SK-N-SH treated with all-trans-retinoic acid at 6 μM for 48 hours (cell line): ENCODE results near the gene THBS3.
"Not testable (repeated sequence)": the region's sequence is repeated elsewhere in the genome, so short reads cannot be mapped to it uniquely, and the experiment has no call there.

ENCODE experiments used
- ATAC-seq: fragments of 200-7000 bp; cut with Tn5 transposase; 3 replicates; pipeline ENCODE4 v1.9.1; 2020; ENCODE audit warnings: mild to moderate bottlenecking, moderate library complexity
- ARNTL ChIP-seq: fragments of 450-650 bp; formaldehyde crosslinking; IDR thresholded peaks from 2 replicates; pipeline ENCODE4 v1.5.0; 2020; ENCODE audit warnings: low read depth, mild to moderate bottlenecking, moderate library complexity, borderline replicate concordance
- BACH2 ChIP-seq: fragments of 250-450 bp; sonication (Bioruptor Pico); IDR thresholded peaks from 2 replicates; pipeline ENCODE4 v1.9.0; 2021; ENCODE audit warnings: mild to moderate bottlenecking, borderline replicate concordance
- ESRRG ChIP-seq: fragments of 250-450 bp; sonication (Bioruptor Pico); IDR thresholded peaks from 2 replicates; pipeline ENCODE4 v1.6.1; 2021; ENCODE audit warnings: mild to moderate bottlenecking
- GLIS3 ChIP-seq: fragments of 250-450 bp; sonication (Bioruptor Pico); IDR thresholded peaks from 2 replicates; pipeline ENCODE4 v1.5.0; 2020; ENCODE audit warnings: mild to moderate bottlenecking, moderate library complexity
- ISL1 ChIP-seq: fragments of 250-450 bp; sonication (Bioruptor Pico); IDR thresholded peaks from 2 replicates; pipeline ENCODE4 v2.1.2; 2022; ENCODE audit warnings: mild to moderate bottlenecking, moderate library complexity
- PPARA ChIP-seq: fragments of 250-450 bp; sonication (Bioruptor Pico); IDR thresholded peaks from 2 replicates; pipeline ENCODE4 v1.5.0; 2020; ENCODE audit warnings: mild to moderate bottlenecking, borderline replicate concordance
- RARB ChIP-seq: fragments of 250-450 bp; sonication (Bioruptor Pico); IDR thresholded peaks from 2 replicates; pipeline ENCODE4 v1.8.0; 2021; ENCODE audit warnings: mild to moderate bottlenecking, moderate library complexity
- SNAI2 ChIP-seq: fragments of 250-450 bp; sonication (Bioruptor Pico); IDR thresholded peaks from 2 replicates; pipeline ENCODE4 v1.5.0; 2020; ENCODE audit warnings: mild to moderate bottlenecking, moderate library complexity
- TCF4 ChIP-seq: fragments of 250-450 bp; sonication (Bioruptor Pico); IDR thresholded peaks from 2 replicates; pipeline ENCODE4 v1.8.0; 2021; ENCODE audit warnings: mild to moderate bottlenecking, moderate library complexity, borderline replicate concordance
- TOX ChIP-seq: fragments of 250-450 bp; sonication (Bioruptor Pico); IDR thresholded peaks from 2 replicates; pipeline ENCODE4 v1.8.0; 2021; ENCODE audit warnings: mild to moderate bottlenecking, moderate library complexity, borderline replicate concordance
- ZC3H10 ChIP-seq: fragments of 250-450 bp; sonication (Bioruptor Pico); IDR thresholded peaks from 2 replicates; pipeline ENCODE4 v1.5.1; 2021; ENCODE audit warnings: mild to moderate bottlenecking, moderate library complexity
- ZFP3 ChIP-seq: fragments of 250-450 bp; sonication (Bioruptor Pico); IDR thresholded peaks from 2 replicates; pipeline ENCODE4 v1.5.0; 2020; ENCODE audit warnings: mild to moderate bottlenecking, moderate library complexity
- ZFP30 ChIP-seq: fragments of 450-650 bp; formaldehyde crosslinking; IDR thresholded peaks from 2 replicates; pipeline ENCODE4 v1.5.0; 2022; ENCODE audit warnings: mild to moderate bottlenecking, moderate library complexity
- ZNF565 ChIP-seq: fragments of 450-650 bp; formaldehyde crosslinking; conservative IDR thresholded peaks from 2 replicates; pipeline ENCODE4 v1.5.0; 2020; ENCODE audit warnings: low read depth, mild to moderate bottlenecking, moderate library complexity
- TF ChIP-seq, protein P1 (sequence below): fragments of 250-450 bp; sonication (Bioruptor Pico); IDR thresholded peaks from 2 replicates; pipeline ENCODE4 v1.5.1; 2020; ENCODE audit warnings: low read depth, mild to moderate bottlenecking, moderate library complexity
- TF ChIP-seq, protein P2 (sequence below): fragments of 250-450 bp; sonication (Bioruptor Pico); IDR thresholded peaks from 2 replicates; pipeline ENCODE4 v1.8.0; 2020; ENCODE audit warnings: mild to moderate bottlenecking, moderate library complexity, borderline replicate concordance
- TF ChIP-seq, protein P3 (sequence below): fragments of 250-450 bp; sonication (Bioruptor Pico); IDR thresholded peaks from 2 replicates; pipeline ENCODE4 v1.8.0; 2021; ENCODE audit warnings: low read depth, mild to moderate bottlenecking, moderate library complexity, borderline replicate concordance
- TF ChIP-seq, protein P4 (sequence below): fragments of 250-450 bp; sonication (Bioruptor Pico); IDR thresholded peaks from 2 replicates; pipeline ENCODE4 v1.5.0; 2020; ENCODE audit warnings: mild to moderate bottlenecking, moderate library complexity

The THBS3 gene

DNA sequence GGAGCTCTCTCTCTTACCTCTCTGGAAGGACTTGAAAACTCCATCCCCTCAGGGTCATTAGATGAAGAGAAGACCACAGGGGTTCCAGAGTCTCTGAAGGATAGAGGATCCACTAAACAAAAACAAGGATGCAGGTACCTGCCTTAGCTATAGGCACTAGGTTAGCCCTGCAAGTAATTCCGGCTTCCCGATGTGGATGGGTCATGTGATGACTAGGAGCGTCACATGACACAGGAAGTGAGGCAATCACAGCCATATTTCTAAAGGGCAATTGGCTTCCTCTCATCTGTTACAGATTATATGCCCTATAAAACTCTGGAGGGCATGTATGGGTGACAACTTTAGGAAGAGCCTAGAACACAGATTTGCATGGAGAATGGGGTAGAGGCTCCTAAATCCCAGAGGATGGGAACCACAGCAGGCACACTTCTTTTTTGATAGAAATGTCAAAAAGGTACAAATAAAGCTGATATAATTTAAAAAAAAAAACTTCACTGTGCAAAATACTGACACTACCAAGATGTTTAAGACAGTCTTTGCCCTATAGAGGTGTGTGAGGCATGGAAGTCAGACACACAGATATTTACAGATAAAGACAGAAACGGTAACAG, 33.5 kb upstream of the THBS3 start:
- ATAC-seq, result peak; percentile 48
- TF ChIP-seq TCF4 (CRISPR knock-in tag), result peak; percentile 46; the same call in 1 of the 2 replicates
- TF ChIP-seq, protein P1, sequence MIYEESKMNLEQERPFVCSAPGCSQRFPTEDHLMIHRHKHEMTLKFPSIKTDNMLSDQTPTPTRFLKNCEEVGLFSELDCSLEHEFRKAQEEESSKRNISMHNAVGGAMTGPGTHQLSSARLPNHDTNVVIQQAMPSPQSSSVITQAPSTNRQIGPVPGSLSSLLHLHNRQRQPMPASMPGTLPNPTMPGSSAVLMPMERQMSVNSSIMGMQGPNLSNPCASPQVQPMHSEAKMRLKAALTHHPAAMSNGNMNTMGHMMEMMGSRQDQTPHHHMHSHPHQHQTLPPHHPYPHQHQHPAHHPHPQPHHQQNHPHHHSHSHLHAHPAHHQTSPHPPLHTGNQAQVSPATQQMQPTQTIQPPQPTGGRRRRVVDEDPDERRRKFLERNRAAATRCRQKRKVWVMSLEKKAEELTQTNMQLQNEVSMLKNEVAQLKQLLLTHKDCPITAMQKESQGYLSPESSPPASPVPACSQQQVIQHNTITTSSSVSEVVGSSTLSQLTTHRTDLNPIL (CRISPR knock-in tag), result no peak

DNA sequence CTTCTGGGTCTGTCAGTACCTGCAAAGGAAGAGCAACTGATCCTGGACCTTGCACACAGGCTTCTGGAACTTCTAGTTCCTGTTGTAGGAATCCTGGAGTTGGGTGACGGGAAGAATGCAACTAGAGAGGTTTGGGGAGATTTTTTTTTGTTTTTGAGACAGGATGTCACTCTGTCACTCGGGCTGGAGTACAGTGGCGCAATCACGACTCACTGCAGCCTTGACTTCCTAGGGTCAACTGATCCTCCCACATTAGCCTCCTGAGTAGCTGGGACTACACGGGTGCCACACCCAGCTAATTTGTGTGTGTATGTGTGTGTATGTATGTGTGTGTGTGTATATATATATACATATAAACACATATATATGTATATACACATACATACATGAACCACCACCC, 28.8 kb upstream of the THBS3 start:
- ATAC-seq, result no peak
- TF ChIP-seq ZFP3 (CRISPR knock-in tag), result no peak
- TF ChIP-seq, protein P2, sequence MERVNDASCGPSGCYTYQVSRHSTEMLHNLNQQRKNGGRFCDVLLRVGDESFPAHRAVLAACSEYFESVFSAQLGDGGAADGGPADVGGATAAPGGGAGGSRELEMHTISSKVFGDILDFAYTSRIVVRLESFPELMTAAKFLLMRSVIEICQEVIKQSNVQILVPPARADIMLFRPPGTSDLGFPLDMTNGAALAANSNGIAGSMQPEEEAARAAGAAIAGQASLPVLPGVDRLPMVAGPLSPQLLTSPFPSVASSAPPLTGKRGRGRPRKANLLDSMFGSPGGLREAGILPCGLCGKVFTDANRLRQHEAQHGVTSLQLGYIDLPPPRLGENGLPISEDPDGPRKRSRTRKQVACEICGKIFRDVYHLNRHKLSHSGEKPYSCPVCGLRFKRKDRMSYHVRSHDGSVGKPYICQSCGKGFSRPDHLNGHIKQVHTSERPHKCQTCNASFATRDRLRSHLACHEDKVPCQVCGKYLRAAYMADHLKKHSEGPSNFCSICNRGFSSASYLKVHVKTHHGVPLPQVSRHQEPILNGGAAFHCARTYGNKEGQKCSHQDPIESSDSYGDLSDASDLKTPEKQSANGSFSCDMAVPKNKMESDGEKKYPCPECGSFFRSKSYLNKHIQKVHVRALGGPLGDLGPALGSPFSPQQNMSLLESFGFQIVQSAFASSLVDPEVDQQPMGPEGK, result no peak
- TF ChIP-seq, protein P1 (CRISPR knock-in tag), result no peak
- TF ChIP-seq BACH2 (CRISPR knock-in tag), result no peak
- no peak for TF ChIP-seq TCF4 (CRISPR knock-in tag)
- no peak for TF ChIP-seq SNAI2 (CRISPR knock-in tag)
- no peak for TF ChIP-seq ZFP30 (CRISPR knock-in tag)
- no peak for TF ChIP-seq RARB (CRISPR knock-in tag)
- TF ChIP-seq ESRRG (CRISPR knock-in tag), result no peak
- TF ChIP-seq, protein P3, sequence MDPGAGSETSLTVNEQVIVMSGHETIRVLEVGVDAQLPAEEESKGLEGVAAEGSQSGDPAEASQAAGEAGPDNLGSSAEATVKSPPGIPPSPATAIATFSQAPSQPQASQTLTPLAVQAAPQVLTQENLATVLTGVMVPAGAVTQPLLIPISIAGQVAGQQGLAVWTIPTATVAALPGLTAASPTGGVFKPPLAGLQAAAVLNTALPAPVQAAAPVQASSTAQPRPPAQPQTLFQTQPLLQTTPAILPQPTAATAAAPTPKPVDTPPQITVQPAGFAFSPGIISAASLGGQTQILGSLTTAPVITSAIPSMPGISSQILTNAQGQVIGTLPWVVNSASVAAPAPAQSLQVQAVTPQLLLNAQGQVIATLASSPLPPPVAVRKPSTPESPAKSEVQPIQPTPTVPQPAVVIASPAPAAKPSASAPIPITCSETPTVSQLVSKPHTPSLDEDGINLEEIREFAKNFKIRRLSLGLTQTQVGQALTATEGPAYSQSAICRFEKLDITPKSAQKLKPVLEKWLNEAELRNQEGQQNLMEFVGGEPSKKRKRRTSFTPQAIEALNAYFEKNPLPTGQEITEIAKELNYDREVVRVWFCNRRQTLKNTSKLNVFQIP (CRISPR knock-in tag), result no peak
- TF ChIP-seq GLIS3 (CRISPR knock-in tag), result no peak
- TF ChIP-seq ZNF565, result no peak
- no peak for TF ChIP-seq PPARA (CRISPR knock-in tag)
- no peak for TF ChIP-seq TOX (CRISPR knock-in tag)

DNA sequence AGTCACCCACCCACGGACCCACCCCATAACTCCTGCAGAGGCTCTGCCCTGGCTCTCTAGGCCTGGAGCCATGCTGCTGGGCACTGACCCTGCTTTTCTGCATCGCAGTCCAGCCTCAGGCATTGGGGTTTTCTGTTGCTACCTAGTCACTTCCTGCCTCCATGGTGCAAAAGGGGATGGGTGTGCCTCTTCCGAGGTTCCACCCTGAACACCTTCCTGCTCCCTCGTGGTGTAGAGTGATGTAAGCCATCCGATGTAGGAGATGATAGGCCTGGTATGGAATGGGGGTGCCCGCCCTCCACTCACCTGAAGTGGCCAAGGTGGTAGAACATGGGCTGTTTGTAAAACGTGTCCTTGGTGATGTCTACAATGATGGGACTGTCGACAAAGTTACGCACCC, 27.7 kb upstream of the THBS3 start:
- ATAC-seq, result not testable (repeated sequence)

DNA sequence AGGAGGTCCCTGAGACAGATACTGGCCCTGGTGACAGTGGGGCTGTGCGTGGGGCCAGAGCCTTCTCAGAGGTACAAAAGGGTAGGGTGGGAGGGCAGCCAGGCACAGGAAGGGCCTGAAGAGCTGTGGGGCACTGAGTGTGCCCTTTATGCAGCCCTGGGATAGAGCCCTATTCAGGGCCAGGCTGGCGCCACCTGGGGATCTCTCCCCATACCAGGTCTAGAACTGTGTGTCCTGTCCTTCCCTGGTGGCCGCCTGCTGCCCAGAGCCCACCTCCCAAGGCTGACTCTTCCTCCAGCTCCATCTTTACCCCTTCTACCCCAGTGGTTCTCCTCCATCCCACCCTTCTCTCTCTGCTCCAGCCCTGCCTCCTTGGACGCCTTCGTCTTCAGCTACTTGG, 25.8 kb upstream of the THBS3 start:
- ATAC-seq, result peak; percentile 7

DNA sequence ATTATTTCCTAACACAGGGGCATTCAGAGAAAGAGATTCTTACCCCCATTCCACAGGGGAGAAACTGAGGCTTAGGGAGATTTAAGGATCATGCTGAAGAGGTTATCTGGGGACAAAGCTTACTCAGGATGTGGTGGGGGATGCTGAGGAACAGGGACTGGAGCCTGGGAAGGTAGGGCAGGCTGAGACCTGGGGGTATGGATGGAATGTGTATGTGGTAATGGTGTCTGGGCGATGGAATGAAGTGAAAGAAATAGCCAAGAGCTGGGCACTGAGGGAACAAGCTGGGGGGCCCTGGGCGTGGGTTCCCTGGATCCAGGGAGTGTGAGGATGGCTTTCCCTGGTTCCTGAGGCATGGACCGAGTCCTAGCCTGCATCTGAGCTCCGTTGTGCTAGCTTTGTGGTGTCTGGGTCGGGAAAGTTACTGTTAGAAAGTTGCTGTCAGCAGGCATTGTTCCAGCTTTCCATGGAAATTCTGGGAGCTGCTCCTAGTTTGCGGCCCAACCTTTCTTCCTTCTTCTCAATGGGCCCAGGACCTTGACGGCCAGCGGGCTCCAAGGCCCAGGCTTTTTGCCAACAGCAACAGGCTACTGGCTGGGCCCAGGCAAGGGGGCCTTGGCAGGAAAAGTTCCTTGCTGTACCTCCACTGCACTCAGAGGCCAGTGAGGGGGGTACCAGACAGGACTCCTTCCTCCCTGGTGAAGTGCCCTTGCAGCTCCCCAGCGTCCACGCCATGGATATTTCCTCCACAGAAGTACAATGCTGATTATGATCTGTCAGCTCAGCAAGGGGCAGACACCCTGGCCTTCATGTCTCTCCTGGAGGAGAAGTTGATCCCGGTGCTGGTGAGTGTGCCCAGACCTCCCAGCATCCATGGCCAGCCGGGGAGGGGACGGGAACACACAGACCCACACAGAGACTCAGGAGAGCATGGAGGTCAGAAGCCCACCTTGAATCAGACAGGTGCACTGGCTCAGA, 24.6 kb upstream of the THBS3 start:
- not testable (repeated sequence) for ATAC-seq

DNA sequence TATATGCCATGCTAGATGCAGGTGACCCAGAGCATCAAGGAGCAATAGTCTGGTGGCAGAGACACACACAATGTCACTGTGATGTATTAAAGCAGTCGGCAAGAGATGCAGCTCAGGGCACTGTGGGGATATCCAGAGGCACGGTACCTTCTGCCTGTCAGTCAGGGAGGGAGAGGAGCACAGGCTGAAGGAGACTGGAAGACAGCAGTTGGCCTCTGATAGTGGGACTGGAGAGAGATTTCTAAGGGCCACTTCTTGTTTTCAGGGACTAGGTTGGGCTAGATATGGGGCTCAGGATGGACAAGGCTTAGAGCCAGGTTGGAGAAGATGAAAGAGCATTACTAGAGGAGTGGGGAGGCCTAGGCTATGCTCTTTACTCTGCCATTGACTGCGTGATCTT, 23.6 kb upstream of the THBS3 start:
- not testable (repeated sequence) for ATAC-seq

DNA sequence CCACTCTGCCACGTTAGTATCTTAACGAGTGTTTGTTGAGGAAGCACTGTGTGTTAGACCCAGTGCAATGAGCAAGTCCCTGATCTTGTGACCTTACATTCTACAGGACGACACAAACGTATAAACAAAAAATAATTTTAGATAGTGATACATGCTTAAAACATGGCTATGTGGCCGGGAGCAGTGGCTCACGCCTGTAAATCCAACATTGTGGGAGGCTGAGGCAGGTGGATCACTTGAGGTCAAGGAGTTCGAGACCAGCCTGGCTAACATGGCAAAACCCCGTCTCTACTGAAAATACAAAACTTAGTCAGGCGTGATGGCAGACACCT, 20.4 kb upstream of the THBS3 start:
- no peak for ATAC-seq
- TF ChIP-seq ARNTL (no peak), PPARA (CRISPR knock-in tag) (no peak), ZNF565 (no peak), ESRRG (CRISPR knock-in tag) (no peak), GLIS3 (CRISPR knock-in tag) (no peak), ZFP30 (CRISPR knock-in tag) (no peak), TCF4 (CRISPR knock-in tag) (no peak), ZC3H10 (CRISPR knock-in tag) (no peak), ISL1 (CRISPR knock-in tag) (no peak), TOX (CRISPR knock-in tag) (no peak)
- TF ChIP-seq, protein P4, sequence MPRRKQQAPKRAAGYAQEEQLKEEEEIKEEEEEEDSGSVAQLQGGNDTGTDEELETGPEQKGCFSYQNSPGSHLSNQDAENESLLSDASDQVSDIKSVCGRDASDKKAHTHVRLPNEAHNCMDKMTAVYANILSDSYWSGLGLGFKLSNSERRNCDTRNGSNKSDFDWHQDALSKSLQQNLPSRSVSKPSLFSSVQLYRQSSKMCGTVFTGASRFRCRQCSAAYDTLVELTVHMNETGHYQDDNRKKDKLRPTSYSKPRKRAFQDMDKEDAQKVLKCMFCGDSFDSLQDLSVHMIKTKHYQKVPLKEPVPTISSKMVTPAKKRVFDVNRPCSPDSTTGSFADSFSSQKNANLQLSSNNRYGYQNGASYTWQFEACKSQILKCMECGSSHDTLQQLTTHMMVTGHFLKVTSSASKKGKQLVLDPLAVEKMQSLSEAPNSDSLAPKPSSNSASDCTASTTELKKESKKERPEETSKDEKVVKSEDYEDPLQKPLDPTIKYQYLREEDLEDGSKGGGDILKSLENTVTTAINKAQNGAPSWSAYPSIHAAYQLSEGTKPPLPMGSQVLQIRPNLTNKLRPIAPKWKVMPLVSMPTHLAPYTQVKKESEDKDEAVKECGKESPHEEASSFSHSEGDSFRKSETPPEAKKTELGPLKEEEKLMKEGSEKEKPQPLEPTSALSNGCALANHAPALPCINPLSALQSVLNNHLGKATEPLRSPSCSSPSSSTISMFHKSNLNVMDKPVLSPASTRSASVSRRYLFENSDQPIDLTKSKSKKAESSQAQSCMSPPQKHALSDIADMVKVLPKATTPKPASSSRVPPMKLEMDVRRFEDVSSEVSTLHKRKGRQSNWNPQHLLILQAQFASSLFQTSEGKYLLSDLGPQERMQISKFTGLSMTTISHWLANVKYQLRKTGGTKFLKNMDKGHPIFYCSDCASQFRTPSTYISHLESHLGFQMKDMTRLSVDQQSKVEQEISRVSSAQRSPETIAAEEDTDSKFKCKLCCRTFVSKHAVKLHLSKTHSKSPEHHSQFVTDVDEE (CRISPR knock-in tag), result no peak
- TF ChIP-seq, protein P2, result no peak
